ENCODE data around the gene CAMTA1.
"Not testable (repeated sequence)": the region's sequence is repeated elsewhere in the genome, so short reads cannot be mapped to it uniquely, and the experiment has no call there.

CAMTA1 gene

DNA sequence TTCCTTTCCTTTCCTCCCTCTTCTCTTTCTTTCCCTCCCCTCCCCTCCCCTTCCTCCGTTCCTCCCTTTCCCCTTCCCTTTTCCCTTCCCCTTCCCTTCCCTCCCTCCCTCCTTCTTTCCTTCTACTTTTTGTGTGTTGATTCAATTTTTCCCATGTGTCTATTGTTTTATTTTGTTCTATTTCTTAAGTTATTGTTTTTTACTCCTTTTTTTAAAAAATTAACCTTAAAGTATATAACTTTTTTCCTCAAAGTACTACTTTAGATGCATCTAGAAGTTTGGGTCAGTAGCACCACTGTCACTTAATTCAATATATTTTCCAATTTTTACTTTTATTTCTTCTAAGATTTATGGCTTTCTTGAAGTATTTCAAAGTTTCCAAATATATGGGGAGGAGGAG lies 537.7 kb downstream of the CAMTA1 start:
- DNase-seq (ENCODE audit: low spot score), result no peak
- TF ChIP-seq, protein P1, sequence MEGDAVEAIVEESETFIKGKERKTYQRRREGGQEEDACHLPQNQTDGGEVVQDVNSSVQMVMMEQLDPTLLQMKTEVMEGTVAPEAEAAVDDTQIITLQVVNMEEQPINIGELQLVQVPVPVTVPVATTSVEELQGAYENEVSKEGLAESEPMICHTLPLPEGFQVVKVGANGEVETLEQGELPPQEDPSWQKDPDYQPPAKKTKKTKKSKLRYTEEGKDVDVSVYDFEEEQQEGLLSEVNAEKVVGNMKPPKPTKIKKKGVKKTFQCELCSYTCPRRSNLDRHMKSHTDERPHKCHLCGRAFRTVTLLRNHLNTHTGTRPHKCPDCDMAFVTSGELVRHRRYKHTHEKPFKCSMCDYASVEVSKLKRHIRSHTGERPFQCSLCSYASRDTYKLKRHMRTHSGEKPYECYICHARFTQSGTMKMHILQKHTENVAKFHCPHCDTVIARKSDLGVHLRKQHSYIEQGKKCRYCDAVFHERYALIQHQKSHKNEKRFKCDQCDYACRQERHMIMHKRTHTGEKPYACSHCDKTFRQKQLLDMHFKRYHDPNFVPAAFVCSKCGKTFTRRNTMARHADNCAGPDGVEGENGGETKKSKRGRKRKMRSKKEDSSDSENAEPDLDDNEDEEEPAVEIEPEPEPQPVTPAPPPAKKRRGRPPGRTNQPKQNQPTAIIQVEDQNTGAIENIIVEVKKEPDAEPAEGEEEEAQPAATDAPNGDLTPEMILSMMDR (IDR thresholded peaks at IDR 0.05; ENCODE audit: borderline replicate concordance, control extremely low read depth, extremely low read depth, insufficient read depth, missing control alignments), result no peak
- in situ Hi-C loops (cut with MboI; ENCODE audit: low sequenced_read_pairs, unreplicated experiment), result no loop called here

DNA sequence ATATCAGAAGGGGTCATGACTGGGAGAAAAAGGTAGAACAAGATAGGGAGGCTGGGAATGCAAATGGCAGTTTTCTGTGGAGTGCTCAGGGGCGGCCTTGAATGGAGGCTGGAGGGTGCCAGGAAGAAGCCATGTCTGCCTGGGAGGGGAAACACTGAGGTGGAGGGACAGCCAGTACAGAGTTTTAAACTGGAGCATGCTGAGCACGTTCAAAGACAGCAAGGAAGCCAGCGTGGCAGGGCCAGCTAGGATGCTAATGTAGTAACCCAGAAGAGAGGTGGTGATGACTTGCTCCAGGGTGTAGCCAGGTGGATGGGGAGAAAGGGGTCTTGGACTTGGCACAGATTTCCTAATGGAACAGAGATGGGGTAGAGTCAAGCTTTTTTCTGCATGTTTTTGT lies 540.0 kb downstream of the CAMTA1 start:
- in situ Hi-C loops (cut with MboI; ENCODE audit: low sequenced_read_pairs, unreplicated experiment), result no loop called here
- TF ChIP-seq, protein P1 (IDR thresholded peaks at IDR 0.05; ENCODE audit: borderline replicate concordance, control extremely low read depth, extremely low read depth, insufficient read depth, missing control alignments), result no peak
- DNase-seq (ENCODE audit: low spot score), result no peak

DNA sequence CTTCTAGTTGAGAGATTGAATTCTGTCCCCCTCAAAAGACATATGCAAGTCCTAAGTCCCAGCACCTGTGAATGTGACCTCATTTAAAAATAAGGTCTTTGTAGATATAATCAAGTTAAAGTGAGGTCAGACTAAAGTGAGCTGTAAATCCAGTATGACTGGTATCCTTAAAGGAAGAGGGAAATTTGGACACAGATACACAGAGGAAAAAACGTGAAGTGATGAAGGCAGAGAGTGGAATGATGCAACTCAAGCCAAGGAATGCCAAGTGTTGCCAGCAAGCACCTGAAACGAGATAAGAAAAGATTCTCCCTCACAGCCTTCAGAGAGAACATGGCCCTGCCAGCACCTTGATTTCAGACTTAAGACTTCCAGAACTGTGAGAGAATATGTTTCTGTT lies 541.1 kb downstream of the CAMTA1 start:
- DNase-seq (ENCODE audit: low spot score), result no peak
- TF ChIP-seq, protein P1 (IDR thresholded peaks at IDR 0.05; ENCODE audit: borderline replicate concordance, control extremely low read depth, extremely low read depth, insufficient read depth, missing control alignments), result no peak
- in situ Hi-C loops (cut with MboI; ENCODE audit: low sequenced_read_pairs, unreplicated experiment), result no loop called here

DNA sequence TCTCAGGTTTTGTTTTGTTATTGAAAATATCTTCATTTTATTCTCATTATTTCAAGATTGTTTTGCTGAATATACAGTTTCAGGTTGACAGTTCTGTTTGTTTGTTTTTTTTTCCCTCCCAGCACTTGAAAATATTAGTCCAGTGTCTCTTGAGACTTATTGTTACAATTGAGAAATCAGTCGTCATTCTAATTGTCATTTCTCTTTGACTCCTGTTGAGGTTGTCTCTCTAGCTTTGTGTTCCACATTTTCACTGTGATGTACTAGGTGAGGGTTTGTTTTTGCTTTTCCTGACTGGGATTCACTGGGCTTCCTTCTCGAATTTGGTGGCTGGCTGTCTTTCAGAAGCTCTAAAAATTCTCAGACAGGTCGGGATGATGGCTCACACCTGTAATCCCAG lies 542.6 kb downstream of the CAMTA1 start:
- in situ Hi-C loops (cut with MboI; ENCODE audit: low sequenced_read_pairs, unreplicated experiment), result no loop called here

DNA sequence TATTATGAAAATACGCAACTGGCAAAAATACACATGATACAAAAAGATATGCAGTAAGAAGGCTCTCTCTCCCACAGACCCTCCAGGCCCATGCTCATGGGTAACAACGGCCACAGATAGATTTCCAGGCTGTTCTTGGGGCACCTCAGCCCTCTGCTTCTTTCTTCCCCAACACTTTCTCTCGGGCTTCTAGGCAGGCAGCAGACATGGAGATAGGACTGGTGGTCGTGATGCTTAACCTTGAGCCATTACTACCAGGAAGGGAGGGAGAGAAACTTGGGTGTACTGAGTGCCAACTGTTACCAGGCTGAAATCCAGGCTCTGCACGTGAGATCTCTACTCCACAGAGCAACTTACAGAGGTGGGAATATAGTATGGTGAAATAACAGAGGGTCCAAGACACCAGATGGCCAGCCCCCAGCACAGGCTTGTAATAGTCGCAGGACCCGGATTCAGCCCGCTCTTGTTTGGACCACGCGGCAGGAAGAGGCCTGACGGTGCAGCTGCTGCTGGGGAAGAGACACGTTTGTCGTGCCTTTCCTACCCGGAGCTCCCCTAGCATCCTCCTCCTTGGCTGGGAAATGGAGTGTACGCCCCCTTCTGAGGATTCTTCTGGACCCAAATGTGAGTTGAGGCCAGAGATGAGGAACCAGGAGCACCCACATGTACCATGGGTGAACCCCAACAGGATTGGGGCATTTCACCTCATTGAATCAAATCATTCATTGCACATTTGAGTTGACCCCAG lies 544.8 kb downstream of the CAMTA1 start:
- in situ Hi-C loops (cut with MboI; ENCODE audit: low sequenced_read_pairs, unreplicated experiment), result no loop called here
- TF ChIP-seq, protein P1 (IDR thresholded peaks at IDR 0.05; ENCODE audit: borderline replicate concordance, control extremely low read depth, extremely low read depth, insufficient read depth, missing control alignments), result no peak
- no peak for DNase-seq (ENCODE audit: low spot score)

More for the DNA sequence above, 542.6 kb downstream of the CAMTA1 start:
- no peak for DNase-seq (ENCODE audit: low spot score)
- TF ChIP-seq, protein P1 (IDR thresholded peaks at IDR 0.05; ENCODE audit: borderline replicate concordance, control extremely low read depth, extremely low read depth, insufficient read depth, missing control alignments), result no peak

DNA sequence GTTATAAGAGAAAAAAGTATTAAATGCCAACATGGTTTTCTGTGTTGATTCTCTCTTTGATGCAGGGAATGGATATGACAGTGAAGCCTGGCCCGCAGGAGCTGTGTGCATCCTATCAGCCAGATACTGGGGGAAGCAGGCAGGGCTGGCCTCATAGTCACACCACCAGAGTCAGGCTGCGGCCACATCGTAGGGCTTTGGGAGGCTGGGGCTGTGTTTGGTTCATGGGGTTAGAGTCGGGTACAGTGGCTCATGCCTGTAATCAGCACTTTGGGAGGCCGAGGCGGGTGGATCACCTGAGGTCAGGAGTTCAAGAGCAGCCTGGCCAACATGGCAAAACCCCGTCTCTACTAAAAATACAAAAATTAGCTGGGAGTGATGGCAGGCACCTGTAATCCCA lies 545.5 kb downstream of the CAMTA1 start:
- in situ Hi-C loops (cut with MboI; ENCODE audit: low sequenced_read_pairs, unreplicated experiment); DNase-seq (ENCODE audit: low spot score): not testable (repeated sequence)

DNA sequence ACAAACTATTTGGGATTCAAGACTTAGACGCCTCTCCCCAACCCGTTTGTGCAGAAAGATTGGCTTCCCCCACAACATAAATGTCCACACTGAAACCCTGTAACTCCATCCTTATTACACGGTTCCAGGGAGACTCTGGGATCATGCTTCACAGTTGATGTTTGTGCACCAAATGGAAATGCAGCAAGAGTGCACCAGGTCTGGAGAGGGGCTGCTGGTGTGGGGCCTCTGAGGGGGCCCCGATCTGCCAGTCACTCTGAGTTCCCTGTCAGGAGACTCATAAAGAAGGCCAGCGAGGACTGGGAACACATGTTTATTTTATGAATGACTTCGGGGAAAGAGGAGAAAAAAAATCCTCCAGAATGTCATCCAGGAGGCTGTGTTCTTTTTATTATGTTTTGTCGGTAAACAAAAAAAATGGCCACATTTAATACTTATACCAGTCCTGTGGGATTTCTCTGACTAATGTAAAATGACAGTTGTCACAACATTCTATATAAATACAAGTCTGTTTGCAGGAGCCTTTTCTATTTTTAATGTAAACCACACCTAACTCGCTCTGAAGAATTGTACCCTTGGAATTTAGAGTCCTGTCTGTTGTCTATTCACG lies 546.8 kb downstream of the CAMTA1 start:
- TF ChIP-seq, protein P1 (IDR thresholded peaks at IDR 0.05; ENCODE audit: borderline replicate concordance, control extremely low read depth, extremely low read depth, insufficient read depth, missing control alignments), result no peak
- in situ Hi-C loops (cut with MboI; ENCODE audit: low sequenced_read_pairs, unreplicated experiment), result no loop called here
- no peak for DNase-seq (ENCODE audit: low spot score)
